Measurements from ENCODE around the gene MKS1. TPM values are rescaled to one million over a fixed set of nuclear protein-coding genes. Genes with fewer than 3 reads are reported as not detected.

Gene MKS1
- total and polyA plus RNA-seq, 2 of the 8 experiments (the other 6 are each of a cell fraction or from before 2014, with no cell fraction given), result 12.0 to 21.7 TPM

- no peak for TF ChIP-seq KDM1A (IDR thresholded peaks at IDR 0.05; ENCODE audit: borderline replicate concordance, low read length)
- TF ChIP-seq TBP (IDR thresholded peaks at IDR 0.05; ENCODE audit: low read depth, low read length), result no peak
Measured at GRCh38 chr17:58192612-58193011, 26.4 kb downstream of the MKS1 start, which contains the start of gene EPX (continued).

All from H1 (cell line).